ENCODE measurements around the gene DKK3. TPM values are rescaled to one million over a fixed set of nuclear protein-coding genes. Genes with fewer than 3 reads are reported as not detected.
A peak's percentile ranks its signal among the peaks of the same experiment; 100 is the strongest.

DKK3 gene
- total RNA-seq, 2 experiments from 2014 or later = not detected

DNA sequence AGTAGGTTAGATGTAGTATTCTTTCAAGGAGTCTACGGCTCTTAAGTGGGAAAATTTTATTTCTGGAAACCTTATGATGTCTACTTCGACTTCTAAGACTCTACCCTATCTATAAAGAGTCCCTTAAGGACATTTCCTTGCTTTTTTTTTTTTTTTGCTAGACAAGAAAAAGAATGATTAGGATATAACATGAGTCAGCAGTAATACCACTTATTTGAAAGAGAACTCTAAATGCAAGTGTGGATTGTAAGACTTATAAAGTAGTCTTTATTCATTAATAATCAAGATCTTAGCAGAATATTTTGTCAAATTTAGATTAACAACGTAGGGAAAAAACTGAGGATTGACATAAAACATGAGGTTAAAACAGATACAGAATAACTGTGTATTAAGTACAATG is 71.0 kb downstream of the DKK3 start:
- H3K27ac Mint-ChIP-seq = no peak overlapping the region
- H3K27me3 Mint-ChIP-seq = no peaks in the 10 kb centered on the region
- CTCF ChIA-PET = no interaction called here
- H3K9me3 Mint-ChIP-seq = no peaks in the 10 kb centered on the region
- no peaks in the 10 kb centered on the region for H3K4me1 Mint-ChIP-seq (ENCODE audit: low read depth)
- POLR2A ChIA-PET = no interaction called here
- no peak for DNase-seq
- no peak overlapping the region for H3K4me3 Mint-ChIP-seq
- intact Hi-C loops (cut with micrococcal nuclease) = no loop called here
- H3K36me3 Mint-ChIP-seq = peaks cover 31% of the 10 kb centered on the region

DNA sequence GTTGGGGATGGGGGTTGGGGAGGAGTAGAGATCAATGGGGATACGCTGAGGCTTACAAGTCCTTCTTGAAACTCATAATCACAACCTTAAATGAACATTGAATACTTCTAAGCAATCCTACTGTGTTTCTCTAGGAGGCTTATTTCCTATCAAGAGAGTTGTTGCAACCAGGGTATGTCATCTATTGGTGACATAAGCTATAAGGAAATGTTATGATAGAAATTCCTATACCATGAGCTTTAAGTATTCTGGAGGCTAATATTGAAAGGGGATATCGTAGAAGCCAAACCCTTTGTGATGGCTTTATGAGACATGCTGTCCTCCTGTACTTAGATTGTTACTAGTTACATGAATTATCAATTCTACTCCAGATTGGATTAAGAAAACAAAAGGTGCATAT is 72.9 kb downstream of the DKK3 start:
- Mint-ChIP-seq H3K27ac (no peak overlapping the region), H3K36me3 (peaks cover 26% of the 10 kb centered on the region), H3K4me1 (ENCODE audit: low read depth) (no peaks in the 10 kb centered on the region), H3K9me3 (no peaks in the 10 kb centered on the region), H3K4me3 (no peak overlapping the region), H3K27me3 (no peaks in the 10 kb centered on the region)
- DNase-seq = no peak
- ChIA-PET CTCF (interaction anchor here (0.6 to 2.0 kb wide), 2 partner anchors 109 to 120 kb away, joined by 3 to 6 read pairs; no protein-coding TSS in a partner anchor), POLR2A (no interaction called here)
- intact Hi-C loops (cut with micrococcal nuclease) = no loop called here

DNA sequence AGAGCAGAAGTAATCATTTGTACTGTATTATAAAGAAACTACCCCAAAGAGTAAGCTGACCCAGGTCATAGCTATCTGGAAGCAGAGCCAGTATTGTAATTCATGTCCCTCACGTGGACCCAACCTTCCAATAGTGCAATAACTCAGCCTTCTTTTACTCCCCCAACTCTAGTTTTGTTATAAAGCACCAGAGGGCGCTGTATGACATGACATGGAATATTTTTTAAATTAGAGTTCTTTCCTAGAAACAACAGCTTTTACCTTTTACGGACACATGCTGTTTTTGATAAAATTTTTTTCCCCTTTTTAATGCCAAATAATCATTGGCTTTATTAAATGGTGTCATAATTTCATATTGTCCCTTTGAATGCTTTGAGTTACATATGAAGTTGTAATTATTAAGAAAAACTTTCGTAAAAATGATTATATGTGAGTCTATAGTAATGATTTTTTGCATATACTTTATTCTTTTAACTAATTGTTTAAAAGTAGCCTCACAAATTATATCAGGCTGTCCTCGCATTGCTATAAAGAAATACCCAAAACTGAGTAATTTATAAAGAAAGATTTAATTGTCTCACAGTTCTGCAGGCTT is 76.9 kb downstream of the DKK3 start:
- H3K36me3 Mint-ChIP-seq = peaks cover 35% of the 10 kb centered on the region
- H3K4me3 Mint-ChIP-seq = no peak overlapping the region
- POLR2A ChIA-PET = no interaction called here
- CTCF ChIA-PET = interaction anchor here (0.7 to 2.1 kb wide), 13 partner anchors 10 to 350 kb away, joined by 3 to 13 read pairs (median 4); partner anchors contain the start of gene DKK3
- H3K27ac Mint-ChIP-seq = no peak overlapping the region
- H3K27me3 Mint-ChIP-seq = no peaks in the 10 kb centered on the region
- no peaks in the 10 kb centered on the region for H3K4me1 Mint-ChIP-seq (ENCODE audit: low read depth)
- intact Hi-C loops (cut with micrococcal nuclease) = loop anchor here (1.0 kb wide), 1 partner anchor 111 kb away; no protein-coding TSS in a partner anchor
- DNase-seq = no peak
- H3K9me3 Mint-ChIP-seq = no peaks in the 10 kb centered on the region

DNA sequence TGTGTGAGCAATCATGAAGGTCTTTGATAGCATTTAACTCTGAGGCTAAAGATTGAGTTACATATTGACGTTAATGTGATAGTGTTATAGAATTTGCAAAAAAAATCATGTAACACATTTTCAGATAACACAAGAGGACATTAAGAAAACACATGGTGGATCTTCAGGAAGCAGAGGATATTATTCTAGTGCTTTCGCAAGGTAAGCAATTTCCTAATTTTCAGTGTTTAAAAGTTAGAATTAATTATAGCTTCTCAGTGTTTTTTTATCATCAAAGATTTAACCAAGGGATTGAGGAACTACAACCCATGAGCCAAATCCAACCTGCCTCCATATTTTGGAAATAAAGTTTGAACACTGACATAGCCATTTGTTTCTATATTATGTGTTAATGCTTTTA is 78.5 kb downstream of the DKK3 start:
- DNase-seq = no peak
- intact Hi-C loops (cut with micrococcal nuclease) = no loop called here
- Mint-ChIP-seq H3K4me1 (ENCODE audit: low read depth) (no peaks in the 10 kb centered on the region), H3K27ac (no peak overlapping the region), H3K36me3 (peaks cover 50% of the 10 kb centered on the region), H3K27me3 (no peaks in the 10 kb centered on the region), H3K4me3 (no peak overlapping the region), H3K9me3 (no peaks in the 10 kb centered on the region)
- CTCF ChIA-PET = no interaction called here
- POLR2A ChIA-PET = no interaction called here

- peaks cover 39% of the 10 kb centered on the region for H3K36me3 Mint-ChIP-seq
- no peaks in the 10 kb centered on the region for H3K27me3 Mint-ChIP-seq
- no peak overlapping the region for H3K27ac Mint-ChIP-seq
- no peaks in the 10 kb centered on the region for H3K9me3 Mint-ChIP-seq
- CTCF ChIA-PET = no interaction called here
- POLR2A ChIA-PET = no interaction called here
- intact Hi-C loops (cut with micrococcal nuclease) = no loop called here
- peaks cover 12% of the 10 kb centered on the region for H3K4me1 Mint-ChIP-seq (ENCODE audit: low read depth)
- no peak overlapping the region for H3K4me3 Mint-ChIP-seq
- DNase-seq = no peak
These were observed 84.6 kb downstream of the DKK3 start for GRCh38 chr11:11923828-11924227.

DNA sequence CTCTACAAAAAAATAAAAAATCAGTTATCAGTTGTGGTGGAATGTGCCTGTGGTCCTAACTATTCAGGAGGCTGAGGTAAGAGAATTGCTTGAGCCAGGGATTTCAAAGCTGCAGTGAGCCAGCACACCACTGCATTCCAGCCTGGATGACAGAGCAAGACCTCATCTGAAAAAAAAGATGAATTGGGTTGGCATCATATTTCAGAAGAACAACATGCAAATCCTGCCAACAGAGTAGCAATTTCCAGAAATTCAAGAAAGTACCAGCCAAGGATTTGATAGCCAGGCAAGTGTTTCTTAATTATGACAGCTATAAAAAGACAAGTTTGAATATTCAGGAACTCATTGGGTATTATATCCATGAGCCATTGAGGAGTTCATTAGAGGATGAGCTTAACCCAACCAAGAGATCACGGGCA is 91.4 kb downstream of the DKK3 start:
- CTCF ChIA-PET = no interaction called here
- no peaks in the 10 kb centered on the region for H3K27me3 Mint-ChIP-seq
- peaks cover 9% of the 10 kb centered on the region for H3K36me3 Mint-ChIP-seq
- intact Hi-C loops (cut with micrococcal nuclease) = no loop called here
- H3K27ac Mint-ChIP-seq = peak overlapping the region; percentile 42
- no peak overlapping the region for H3K4me3 Mint-ChIP-seq
- no peak for DNase-seq
- H3K9me3 Mint-ChIP-seq = no peaks in the 10 kb centered on the region
- peaks cover 3% of the 10 kb centered on the region for H3K4me1 Mint-ChIP-seq (ENCODE audit: low read depth)
- POLR2A ChIA-PET = no interaction called here

DNA sequence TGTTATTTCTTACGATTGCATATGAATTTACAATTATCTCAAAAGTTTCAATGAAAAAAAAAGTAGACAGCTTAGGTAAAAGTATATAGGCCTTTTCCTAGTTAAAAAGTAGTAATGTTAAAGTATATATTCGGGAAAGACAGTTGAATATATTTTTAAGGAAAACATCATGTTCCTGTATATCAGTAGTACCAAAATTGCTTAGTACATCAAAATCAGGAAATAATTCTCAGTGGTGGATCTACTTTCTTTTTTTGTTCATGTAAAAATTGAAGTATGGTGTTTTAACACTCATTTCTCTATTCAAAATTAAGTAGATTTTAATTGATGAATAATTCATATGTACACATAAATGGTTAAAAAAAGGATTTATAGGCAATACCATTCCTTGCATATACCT is 92.8 kb downstream of the DKK3 start:
- Mint-ChIP-seq H3K27me3 (no peaks in the 10 kb centered on the region), H3K27ac (no peak overlapping the region), H3K36me3 (peaks cover 16% of the 10 kb centered on the region), H3K4me3 (no peak overlapping the region), H3K4me1 (ENCODE audit: low read depth) (peaks cover 3% of the 10 kb centered on the region), H3K9me3 (no peaks in the 10 kb centered on the region)
- ChIA-PET POLR2A (no interaction called here), CTCF (no interaction called here)
- intact Hi-C loops (cut with micrococcal nuclease) = no loop called here
- no peak for DNase-seq

- no peak overlapping the region for H3K4me3 Mint-ChIP-seq
- H3K27ac Mint-ChIP-seq = no peak overlapping the region
- H3K4me1 Mint-ChIP-seq (ENCODE audit: low read depth) = peaks cover under 1% of the 10 kb centered on the region
- peaks cover 25% of the 10 kb centered on the region for H3K36me3 Mint-ChIP-seq
- ChIA-PET POLR2A (no interaction called here), CTCF (interaction anchor here (0.8 to 0.9 kb wide), 2 partner anchors 54 to 131 kb away, joined by 3 read pairs; no protein-coding TSS in a partner anchor)
- DNase-seq = no peak
- H3K9me3 Mint-ChIP-seq = no peaks in the 10 kb centered on the region
- H3K27me3 Mint-ChIP-seq = no peaks in the 10 kb centered on the region
- intact Hi-C loops (cut with micrococcal nuclease) = no loop called here
These were observed 95.0 kb downstream of the DKK3 start for GRCh38 chr11:11913395-11913794.

Other genes starting within 250 kb of the DKK3 start
- gene USP47, start 166.7 kb downstream of the DKK3 start, total RNA-seq = 10 to 100 TPM; 58.5 to 64.0 TPM
- gene MICAL2, start 102.0 kb upstream of the DKK3 start, total RNA-seq = 100 to 1,000 TPM; 213 to 220 TPM

Measured in activated CD4-positive, alpha-beta memory T cell treated with anti-CD3 and anti-CD28 coated beads for 36 hours (primary cell).